WI38 (cell line): Measurements from ENCODE around the gene AAK1.
"Not testable (repeated sequence)": the region's sequence is repeated elsewhere in the genome, so short reads cannot be mapped to it uniquely, and the experiment has no call there.

ENCODE experiments used
- H3K4me3 ChIP-seq: 2 replicates; pipeline ENCODE4 v1.5.1; 2011; ENCODE audit warnings: low read depth, mild to moderate bottlenecking, control low read depth, low read length
- TF ChIP-seq, protein P1 (sequence below): IDR thresholded peaks from 2 replicates; pipeline ENCODE4 v1.5.1; 2012; ENCODE audit warnings: low read depth, mild to moderate bottlenecking, control low read depth, low read length

AAK1 gene

DNA sequence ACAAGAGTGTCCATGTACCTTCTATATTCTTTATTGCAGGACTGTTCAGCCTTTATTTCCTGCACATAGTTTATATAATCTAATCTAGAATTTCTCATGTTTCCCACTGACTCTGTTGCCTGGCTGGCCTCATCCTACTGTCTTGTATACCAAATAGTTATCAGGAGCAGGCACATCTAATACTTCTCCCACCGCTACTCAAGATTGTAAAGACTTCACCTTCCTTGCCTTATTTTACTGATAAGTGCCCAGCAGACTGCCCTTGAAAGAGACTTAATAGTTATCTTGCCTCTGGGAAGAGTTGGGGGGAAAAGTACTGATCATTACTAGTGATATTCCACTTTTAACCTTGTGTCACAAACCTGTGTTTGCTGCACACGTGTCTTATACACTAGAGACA, 26.1 kb upstream of the AAK1 start:
- no peak overlapping the region for H3K4me3 ChIP-seq
- TF ChIP-seq, protein P1, sequence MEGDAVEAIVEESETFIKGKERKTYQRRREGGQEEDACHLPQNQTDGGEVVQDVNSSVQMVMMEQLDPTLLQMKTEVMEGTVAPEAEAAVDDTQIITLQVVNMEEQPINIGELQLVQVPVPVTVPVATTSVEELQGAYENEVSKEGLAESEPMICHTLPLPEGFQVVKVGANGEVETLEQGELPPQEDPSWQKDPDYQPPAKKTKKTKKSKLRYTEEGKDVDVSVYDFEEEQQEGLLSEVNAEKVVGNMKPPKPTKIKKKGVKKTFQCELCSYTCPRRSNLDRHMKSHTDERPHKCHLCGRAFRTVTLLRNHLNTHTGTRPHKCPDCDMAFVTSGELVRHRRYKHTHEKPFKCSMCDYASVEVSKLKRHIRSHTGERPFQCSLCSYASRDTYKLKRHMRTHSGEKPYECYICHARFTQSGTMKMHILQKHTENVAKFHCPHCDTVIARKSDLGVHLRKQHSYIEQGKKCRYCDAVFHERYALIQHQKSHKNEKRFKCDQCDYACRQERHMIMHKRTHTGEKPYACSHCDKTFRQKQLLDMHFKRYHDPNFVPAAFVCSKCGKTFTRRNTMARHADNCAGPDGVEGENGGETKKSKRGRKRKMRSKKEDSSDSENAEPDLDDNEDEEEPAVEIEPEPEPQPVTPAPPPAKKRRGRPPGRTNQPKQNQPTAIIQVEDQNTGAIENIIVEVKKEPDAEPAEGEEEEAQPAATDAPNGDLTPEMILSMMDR = no peak

DNA sequence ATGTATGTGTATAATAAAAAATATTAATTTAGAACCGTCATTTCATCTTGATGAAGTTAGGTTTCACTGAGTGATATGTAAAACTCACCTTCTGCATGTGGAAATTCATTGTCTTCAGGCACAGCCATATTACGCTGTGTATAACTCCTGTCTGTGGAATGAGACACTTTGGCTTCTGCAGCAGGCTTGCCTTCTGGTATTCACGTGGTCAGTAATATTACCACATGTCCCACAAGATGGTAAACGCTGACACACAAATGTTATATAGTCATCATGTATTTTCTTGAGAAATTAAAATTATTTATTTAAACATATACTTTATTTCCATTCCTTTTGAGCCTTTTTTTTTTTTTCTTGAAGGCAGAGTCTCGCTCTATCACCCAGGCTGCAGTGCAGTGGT, 25.1 kb upstream of the AAK1 start:
- no peak overlapping the region for H3K4me3 ChIP-seq
- TF ChIP-seq, protein P1 = no peak

DNA sequence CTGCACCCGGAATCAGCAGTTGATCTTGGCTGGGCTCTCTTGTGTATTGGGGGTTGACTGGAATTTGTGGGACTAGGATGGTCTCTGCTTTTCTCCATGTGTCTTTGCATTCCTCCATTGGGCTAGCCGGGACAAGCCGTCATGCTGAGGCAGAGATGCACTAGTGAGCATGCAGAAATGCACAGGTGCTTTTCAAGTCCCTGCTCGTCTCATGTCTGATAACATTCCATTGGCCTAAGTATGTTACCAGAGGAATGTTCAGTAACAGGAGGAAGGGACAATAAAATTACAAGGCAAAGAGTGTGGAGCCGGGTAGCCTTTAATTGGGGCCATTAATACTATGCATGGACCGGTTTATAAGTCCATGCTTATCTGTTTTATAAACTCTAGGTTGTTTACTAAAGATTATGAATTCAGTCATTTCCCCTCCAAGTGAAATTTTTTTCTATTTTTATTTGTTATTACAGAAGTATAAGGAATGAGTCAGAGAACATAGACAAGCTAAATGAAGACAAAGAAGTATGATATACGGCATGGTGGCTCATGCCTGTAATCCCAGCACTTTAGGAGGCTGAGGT, 24.4 kb upstream of the AAK1 start:
- TF ChIP-seq, protein P1 = no peak
- no peak overlapping the region for H3K4me3 ChIP-seq

DNA sequence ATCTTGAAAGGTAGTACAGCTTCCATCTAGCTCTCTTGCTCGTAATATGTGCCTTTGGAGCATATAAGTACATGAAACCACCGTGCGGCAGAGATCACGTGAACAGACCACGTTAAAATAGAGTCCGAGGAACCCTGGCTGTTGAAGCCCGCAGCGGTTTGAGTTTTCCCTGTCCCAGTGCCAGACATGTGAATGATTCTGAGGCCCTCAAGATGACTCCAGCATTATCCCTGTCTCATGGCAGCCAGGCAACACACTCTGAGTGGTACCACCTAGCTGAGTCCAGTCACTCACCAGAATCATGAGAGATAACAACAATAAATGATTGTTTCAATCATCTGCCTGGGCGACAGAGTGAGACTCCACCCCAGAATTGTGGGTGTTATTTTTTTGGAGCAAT, 21.6 kb upstream of the AAK1 start:
- TF ChIP-seq, protein P1 = no peak
- H3K4me3 ChIP-seq = no peak overlapping the region

DNA sequence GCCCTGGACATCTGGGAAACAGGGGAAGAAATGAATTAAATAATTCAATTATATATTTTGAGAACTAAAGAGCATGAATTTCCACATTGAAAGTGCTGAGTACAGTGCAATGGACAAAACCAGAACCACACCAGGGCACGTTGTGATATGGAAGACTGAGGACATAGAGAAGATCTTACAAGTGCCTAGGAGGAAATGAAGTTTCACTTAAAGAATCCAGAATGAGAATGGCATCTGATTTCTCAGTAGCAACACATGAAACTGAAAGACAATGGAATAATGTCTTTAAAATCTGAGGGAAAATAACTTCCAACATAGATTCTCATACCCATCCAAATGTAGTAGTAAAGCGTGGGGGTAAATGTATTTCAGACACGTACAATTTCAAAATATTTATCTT, 20.3 kb upstream of the AAK1 start:
- TF ChIP-seq, protein P1 = no peak
- H3K4me3 ChIP-seq = no peak overlapping the region

DNA sequence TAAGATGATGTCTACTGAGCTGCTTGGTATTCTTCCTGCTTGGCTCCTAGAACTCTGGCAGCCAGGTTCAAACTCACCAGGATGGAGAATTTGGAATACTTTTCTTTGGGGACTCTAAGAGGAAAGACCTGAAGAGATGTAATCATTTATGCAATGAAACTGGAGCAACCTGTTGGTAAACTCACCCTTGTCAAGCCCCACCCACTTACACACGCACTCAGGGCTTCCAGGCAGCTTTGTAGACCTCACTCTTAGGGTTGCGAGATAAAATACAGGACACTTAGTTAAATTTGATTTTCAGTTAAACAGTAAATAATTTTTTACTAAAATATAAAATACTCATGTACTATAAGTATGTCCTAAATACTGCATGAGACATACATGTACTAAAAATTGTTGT, 19.0 kb upstream of the AAK1 start:
- not testable (repeated sequence) for H3K4me3 ChIP-seq

DNA sequence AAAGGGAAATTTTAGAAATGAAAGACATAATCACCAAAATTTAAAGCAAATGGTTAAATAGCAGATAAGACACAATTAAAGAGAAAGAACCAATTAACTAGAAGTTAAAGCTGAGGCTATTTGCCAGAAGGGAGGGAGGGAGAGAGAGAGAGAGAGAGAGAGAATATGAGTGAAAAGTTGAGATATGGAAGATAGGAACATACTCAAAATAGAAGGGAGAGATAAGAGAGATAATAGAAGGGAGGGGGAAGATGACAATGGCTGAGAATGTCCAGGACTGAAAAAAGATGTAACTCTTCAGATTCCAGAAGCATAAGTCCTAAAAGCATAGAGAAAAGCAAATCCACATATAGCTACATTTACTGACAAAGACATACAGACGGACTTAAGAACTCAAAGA, 17.1 kb upstream of the AAK1 start:
- H3K4me3 ChIP-seq = no peak overlapping the region
- TF ChIP-seq, protein P1 = no peak

DNA sequence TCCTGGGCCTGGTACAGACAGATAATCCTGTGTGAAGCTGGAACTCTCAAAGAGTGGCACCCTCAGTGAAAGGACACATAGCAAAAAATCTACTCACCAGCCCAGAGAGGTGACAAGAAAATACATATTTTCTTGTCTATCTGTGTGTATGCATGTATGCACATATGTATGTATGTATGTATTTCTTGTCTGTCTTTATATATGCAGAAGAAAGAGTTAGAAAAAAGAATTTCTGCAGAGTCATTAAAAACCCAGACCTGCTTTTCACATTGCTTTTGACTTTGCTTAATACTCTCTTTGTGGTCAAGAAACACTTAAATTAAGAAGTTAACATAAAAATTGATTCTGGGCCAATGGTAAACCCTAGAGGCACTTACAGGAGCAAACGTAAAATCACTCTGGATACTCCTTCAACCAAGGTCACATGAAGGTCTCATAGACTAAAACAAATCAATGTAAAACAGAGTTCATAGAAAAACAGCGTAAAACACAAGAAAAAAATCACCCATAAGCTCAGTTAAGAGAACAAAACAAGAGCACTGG, 16.5 kb upstream of the AAK1 start:
- TF ChIP-seq, protein P1 = no peak

More for the DNA sequence above, 16.5 kb upstream of the AAK1 start:
- no peak overlapping the region for H3K4me3 ChIP-seq
